GM18517 (cell line): ENCODE measurements around the gene BAHCC1.

Experiments used
- ATAC-seq: cut with Tn5 transposase; IDR thresholded peaks from one replicate; pipeline ENCODE4 v1.9.1; 2021; ENCODE audit warnings: mild to moderate bottlenecking, moderate library complexity; ENCODE audit not compliant: unreplicated experiment

BAHCC1 gene

DNA sequence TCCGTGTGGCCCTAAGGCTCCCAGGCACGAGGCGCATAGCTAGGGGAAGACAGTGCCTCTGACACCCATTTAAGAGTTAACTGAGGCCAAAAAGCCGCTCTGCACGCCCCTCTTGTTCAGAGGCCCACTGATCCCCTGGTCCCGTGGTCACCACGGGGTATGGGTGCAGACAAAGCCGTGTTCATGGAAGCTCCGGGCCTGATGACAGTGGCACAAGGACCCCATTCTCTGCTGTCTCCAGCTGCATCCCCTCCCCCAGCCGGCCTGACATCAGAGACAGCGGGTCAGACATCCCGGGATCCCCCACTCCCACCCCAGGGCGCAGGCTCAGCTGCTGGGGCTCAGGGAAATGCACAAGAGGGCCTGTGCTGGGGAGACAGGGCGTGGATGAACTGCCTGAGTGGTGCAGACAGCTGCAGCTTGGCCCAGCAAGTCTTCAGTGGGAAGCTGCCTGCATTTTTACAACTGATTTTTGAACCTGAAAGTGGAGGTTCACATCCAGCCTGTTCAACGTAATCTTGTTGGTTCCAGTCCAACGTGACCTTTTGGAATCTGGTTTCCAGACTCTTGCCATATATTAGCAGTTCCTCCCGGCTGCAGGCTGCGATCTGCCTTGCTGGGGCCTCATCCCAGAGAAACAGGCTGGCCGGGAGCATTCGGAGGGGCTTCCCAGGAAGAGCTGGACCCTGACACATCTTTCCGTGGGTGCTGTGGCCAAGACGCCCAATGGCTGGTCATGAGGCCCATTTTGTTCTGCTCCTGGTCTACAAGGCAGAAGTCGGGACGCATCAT is 9.7 kb upstream of the BAHCC1 start:
- ATAC-seq: no peak

- no peak for ATAC-seq
Observed at GRCh38 chr17:81386141-81386645, 9.1 kb upstream of the BAHCC1 start.

DNA sequence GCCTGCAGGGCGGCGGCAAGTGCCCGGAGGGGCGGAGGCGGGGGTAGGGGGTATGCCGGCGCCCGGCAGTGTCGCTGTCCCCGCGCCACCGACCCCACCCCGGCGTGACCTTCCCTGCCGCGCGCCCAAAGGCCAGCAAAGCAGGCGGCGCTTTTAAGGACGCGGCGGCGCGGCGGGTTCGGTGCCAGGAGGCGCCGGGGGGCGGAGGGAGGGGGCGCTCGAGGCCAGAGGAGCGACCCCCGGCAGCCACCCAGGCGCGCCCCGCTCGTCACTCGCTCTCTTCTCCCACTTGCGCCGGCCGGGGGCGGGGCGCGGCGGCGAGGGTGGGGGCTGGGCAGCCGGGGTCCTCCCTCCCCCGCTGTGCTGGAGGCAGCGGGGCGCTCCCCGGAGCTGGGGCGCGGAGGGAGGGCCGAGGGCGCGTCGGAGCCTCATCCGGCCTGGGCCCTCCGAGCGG is 8.6 kb upstream of the BAHCC1 start:
- ATAC-seq: no peak

DNA sequence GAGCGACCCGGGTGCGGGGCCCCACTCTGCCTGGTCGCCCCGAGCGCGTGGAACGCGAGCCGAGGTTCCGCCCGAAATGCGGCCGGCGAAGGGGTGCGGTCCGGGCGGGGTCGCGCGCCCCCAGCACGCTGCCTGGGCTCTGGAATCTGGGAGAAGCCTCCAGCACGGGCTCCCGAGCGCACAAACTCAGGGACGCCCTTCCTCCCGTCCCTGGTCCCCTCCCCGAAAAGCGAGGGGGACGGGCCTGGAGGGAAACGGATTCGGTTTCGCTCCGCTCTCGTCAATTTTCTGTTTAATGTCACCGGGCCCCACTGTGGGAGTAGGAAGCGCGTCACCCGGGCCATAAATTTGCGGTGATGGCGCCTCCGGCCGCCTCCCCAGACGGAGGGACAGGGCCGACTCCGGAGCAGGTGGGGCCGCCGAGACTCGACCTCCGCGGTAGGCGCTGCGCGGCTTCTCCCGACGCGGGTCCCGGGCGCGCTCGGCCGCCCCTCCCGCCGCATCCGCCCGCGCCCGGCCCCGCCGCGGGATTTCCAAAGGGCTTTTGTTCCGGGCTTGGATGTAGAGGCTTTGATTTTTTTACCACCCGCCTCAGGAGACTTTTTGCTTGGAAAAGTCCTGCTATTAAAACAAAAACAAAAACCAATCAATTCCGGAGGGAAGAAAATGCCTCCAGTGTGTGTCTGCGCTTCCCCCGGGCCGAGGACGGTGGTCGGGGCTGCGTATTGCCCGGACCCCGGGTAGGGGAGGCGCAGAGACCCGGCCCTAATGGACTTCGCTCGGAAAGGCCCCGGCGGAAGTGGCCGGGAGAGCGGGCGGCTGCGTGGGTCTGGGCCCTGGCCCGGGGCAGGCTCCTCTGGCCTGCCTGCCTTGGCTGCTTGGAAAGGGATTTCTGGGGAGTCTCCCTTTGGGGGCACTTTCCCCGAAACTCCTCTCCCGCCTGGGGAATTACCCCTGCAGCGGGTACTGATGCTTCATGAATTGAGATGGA is 7.9 kb upstream of the BAHCC1 start:
- no peak for ATAC-seq

GRCh38 chr17:81388091-81388611 is 7.1 kb upstream of the BAHCC1 start:
- ATAC-seq: no peak

DNA sequence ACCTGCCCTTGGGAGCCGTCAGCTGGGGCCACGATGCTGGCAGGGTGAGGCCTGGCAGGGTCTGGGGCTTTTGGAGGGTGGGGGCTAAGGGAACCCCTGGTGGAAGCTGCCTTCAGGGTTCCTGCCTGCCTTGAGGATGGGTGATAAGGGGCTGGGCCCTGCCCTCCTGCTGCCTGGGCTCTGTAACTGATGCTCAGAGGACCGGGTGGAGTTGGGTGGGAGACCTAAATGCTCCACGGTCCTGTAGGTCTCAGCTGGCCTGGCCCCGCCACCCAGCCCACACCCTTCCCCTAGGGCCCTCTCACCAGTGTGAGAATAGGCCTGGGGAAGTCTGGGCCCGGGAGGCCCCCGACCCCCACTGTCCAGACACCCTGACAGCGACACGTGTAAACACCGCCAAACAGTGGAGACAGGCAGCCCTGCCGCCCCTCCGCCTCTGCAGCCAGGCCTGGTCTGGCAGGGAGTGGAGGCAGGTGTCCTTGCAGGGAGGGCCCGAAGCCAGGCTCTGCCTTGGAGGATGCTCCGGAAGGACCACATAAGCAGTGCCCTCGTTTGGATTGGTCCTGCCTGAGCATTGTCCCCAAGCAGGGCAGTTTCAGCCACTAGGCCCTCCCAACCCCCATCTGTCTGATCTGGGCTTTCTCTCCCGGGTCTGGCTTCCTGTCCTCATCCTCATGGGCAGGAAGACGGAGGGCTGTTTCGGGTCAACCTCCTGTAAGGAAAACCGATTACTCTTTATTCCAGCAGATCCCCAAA is 6.5 kb upstream of the BAHCC1 start:
- ATAC-seq: no peak

- no peak for ATAC-seq
Observed at GRCh38 chr17:81389585-81389984, 5.7 kb upstream of the BAHCC1 start.

- no peak for ATAC-seq
Observed at GRCh38 chr17:81390029-81390872, 5.0 kb upstream of the BAHCC1 start.

DNA sequence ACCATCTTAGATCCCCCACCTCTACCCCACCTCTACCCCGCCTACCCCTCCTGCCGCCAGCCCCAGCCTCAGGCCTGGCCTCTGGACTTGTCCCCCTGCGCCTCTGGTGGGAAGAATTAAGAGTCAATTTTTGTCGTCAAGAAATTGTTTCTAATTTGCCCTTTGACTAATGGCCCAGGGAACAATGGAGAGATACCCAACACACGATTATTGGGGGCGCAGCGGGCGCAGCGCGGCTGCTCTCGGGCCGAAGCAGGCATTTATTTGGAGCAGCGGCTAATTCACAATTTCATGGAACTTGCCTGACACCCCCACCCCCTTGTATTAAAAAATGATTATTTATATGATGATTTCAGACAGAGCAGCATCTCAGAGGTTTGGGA is 4.4 kb upstream of the BAHCC1 start:
- ATAC-seq: no peak

GRCh38 chr17:81391293-81391935 is 3.8 kb upstream of the BAHCC1 start:
- no peak for ATAC-seq

- ATAC-seq: no peak
Observed at GRCh38 chr17:81391936-81392908, 3.0 kb upstream of the BAHCC1 start.

DNA sequence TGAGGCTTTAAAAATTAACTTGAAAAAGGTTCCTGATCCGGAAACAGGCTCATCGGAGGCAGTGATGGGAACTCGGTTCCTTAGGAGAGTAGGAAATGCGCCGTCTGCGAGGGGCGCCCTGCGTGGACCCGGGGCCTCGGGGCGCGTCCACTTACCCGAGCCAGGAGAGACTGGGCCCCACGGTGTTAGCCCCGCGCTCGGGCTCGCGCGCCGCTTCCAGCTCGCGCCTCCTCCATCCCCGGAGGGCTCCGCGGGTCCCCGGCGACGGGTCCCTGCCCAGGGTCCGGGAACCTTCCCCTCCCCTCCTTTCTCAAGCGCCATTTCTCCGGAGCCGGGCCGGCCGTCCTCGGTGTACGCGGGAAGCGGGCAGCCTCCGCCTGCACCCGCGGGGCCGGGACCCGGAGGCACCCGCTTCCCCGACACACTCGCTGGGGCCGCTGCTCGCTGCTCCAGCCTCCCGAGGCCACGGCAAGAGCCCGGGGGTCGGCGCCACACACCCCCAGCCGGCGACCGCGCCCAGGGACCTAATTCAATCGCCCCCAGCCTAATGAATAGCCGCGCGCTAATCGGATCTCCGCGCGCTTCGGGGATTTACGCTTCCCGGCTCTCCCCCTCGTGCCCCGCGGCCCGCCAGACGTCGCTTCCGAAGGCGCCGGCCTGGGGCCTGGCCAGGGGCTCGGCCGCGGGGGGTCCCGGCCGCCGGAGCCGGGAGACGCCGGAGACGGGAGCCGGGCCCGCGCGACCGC is 2.2 kb upstream of the BAHCC1 start:
- no peak for ATAC-seq

GRCh38 chr17:81393684-81394376 is 1.4 kb upstream of the BAHCC1 start:
- ATAC-seq: no peak

- ATAC-seq: no peak
Observed at GRCh38 chr17:81394377-81394920, 808 bp upstream of the BAHCC1 start.

- ATAC-seq: no peak
Observed at GRCh38 chr17:81395600-81396277, 482 bp downstream of the BAHCC1 start.

DNA sequence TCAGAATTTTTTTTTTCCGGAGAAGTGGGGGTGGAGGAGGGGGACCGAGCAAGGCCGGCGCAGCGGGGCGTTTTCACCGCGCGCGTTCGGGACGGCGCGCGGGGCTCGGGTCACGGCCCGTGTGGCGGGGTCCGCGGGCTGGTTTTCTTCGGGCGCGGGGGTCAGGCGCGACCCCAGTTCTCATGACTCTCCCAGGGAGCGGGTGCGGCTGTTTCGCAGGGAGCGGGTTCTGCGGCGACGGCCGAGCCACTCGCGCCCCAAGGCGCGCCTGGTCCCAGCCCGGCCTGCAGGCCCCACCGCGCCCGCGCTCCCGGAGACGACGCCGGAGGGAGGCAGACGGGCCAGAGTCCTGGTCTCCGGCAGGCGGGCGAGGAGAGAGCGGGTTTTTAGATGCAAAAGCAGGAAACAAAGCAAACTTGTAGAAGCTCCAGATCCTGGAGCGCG is 1.0 kb downstream of the BAHCC1 start:
- ATAC-seq: no peak
